ENCODE results near the gene ABLIM1. TPM values are rescaled to one million over a fixed set of nuclear protein-coding genes. Genes with fewer than 3 reads are reported as not detected.
A peak's percentile ranks its signal among the peaks of the same experiment; 100 is the strongest.

Gene ABLIM1
- total RNA-seq, result 35.8 and 40.2 TPM in 2 replicates
- long read RNA-seq, partial matches to known transcripts, result 8 of 68 reads
- long read RNA-seq, other reads (novel, unspliced or antisense), result 60 of 68 reads

- TF ChIP-seq CTCF (conservative IDR thresholded peaks at IDR 0.05), result no peak
- peak within 1 kb of the TSS; percentile 8 for H3K27ac Mint-ChIP-seq (ENCODE audit: unreplicated experiment)
- DNase-seq (ENCODE audit: low read depth, low spot score), result no peak
- H3K4me1 Mint-ChIP-seq, result peaks cover 7% of the 10 kb centered on the region
- no peak within 1 kb of the TSS for H3K4me3 Mint-ChIP-seq
- H3K27me3 Mint-ChIP-seq (ENCODE audit: low read depth), result no peaks in the 10 kb centered on the region
- no peaks in the 10 kb centered on the region for H3K9me3 Mint-ChIP-seq
- H3K36me3 Mint-ChIP-seq (ENCODE audit: low read depth), result no peaks in the 10 kb centered on the region
Observed at GRCh38 chr10:114658175-114658574, at the start of gene ABLIM1. ABLIM1 (minus strand) TSS chr10:114658275; CDS start chr10:114658200, 75 bp downstream.

- TF ChIP-seq CTCF (conservative IDR thresholded peaks at IDR 0.05), result no peak
- no peak overlapping the region for H3K4me3 Mint-ChIP-seq
- no peaks in the 10 kb centered on the region for H3K36me3 Mint-ChIP-seq (ENCODE audit: low read depth)
- no peak for DNase-seq (ENCODE audit: low read depth, low spot score)
- H3K27ac Mint-ChIP-seq (ENCODE audit: unreplicated experiment), result no peak overlapping the region
- H3K9me3 Mint-ChIP-seq, result peaks cover under 1% of the 10 kb centered on the region
- H3K4me1 Mint-ChIP-seq, result no peaks in the 10 kb centered on the region
- peaks cover 6% of the 10 kb centered on the region for H3K27me3 Mint-ChIP-seq (ENCODE audit: low read depth)
Observed at GRCh38 chr10:114706458-114707055, 48.5 kb upstream of the ABLIM1 start.

- Mint-ChIP-seq H3K27ac (ENCODE audit: unreplicated experiment) (no peak overlapping the region), H3K4me3 (no peak overlapping the region)
Observed at GRCh38 chr10:114704679-114705078, 46.6 kb upstream of the ABLIM1 start.

GRCh38 chr10:114703377-114704107 is 45.5 kb upstream of the ABLIM1 start:
- peak; percentile 72 for TF ChIP-seq CTCF (conservative IDR thresholded peaks at IDR 0.05)
- H3K4me1 Mint-ChIP-seq, result no peaks in the 10 kb centered on the region
- no peak overlapping the region for H3K4me3 Mint-ChIP-seq
- DNase-seq (ENCODE audit: low read depth, low spot score), result peak; percentile 12
- H3K27ac Mint-ChIP-seq (ENCODE audit: unreplicated experiment), result no peak overlapping the region
- H3K27me3 Mint-ChIP-seq (ENCODE audit: low read depth), result peaks cover 8% of the 10 kb centered on the region
- H3K9me3 Mint-ChIP-seq, result peaks cover 4% of the 10 kb centered on the region
- no peaks in the 10 kb centered on the region for H3K36me3 Mint-ChIP-seq (ENCODE audit: low read depth)

More at GRCh38 chr10:114704679-114705078, 46.6 kb upstream of the ABLIM1 start:
- Mint-ChIP-seq H3K36me3 (ENCODE audit: low read depth) (no peaks in the 10 kb centered on the region), H3K4me1 (no peaks in the 10 kb centered on the region), H3K9me3 (peaks cover 4% of the 10 kb centered on the region), H3K27me3 (ENCODE audit: low read depth) (peaks cover 8% of the 10 kb centered on the region)
- no peak for TF ChIP-seq CTCF (conservative IDR thresholded peaks at IDR 0.05)
- no peak for DNase-seq (ENCODE audit: low read depth, low spot score)

GRCh38 chr10:114698271-114699061 is 40.4 kb upstream of the ABLIM1 start:
- Mint-ChIP-seq H3K36me3 (ENCODE audit: low read depth) (no peaks in the 10 kb centered on the region), H3K4me1 (peaks cover 4% of the 10 kb centered on the region), H3K4me3 (no peak overlapping the region), H3K9me3 (peaks cover 4% of the 10 kb centered on the region), H3K27me3 (ENCODE audit: low read depth) (peaks cover 3% of the 10 kb centered on the region), H3K27ac (ENCODE audit: unreplicated experiment) (no peak overlapping the region)
- no peak for DNase-seq (ENCODE audit: low read depth, low spot score)
- no peak for TF ChIP-seq CTCF (conservative IDR thresholded peaks at IDR 0.05)
